ENCODE results near the gene UNC13D.

GRCh38 chr17:75820094-75821080, 23.8 kb downstream of the UNC13D start:
- TF ChIP-seq CTCF (optimal IDR thresholded peaks at IDR 0.05 in 1 of 3, IDR thresholded peaks at IDR 0.05 in 1 of 3, conservative IDR thresholded peaks at IDR 0.05 in 1 of 3; ENCODE audit: extremely low read depth in 1 of 3, insufficient read depth in 2 of 3, low read length in 3 of 3) (no peak), EZH2 (IDR thresholded peaks at IDR 0.05; ENCODE audit: low read length) (no peak)
